Measurements from ENCODE around the gene BRCA1.
A peak's percentile ranks its signal among the peaks of the same experiment; 100 is the strongest.

BRCA1 gene

GRCh38 chr17:43031666-43032065 lies 93.5 kb downstream of the BRCA1 start:
- H3K4me3 ChIP-seq (ENCODE audit: insufficient read length, low read depth), result no peak overlapping the region
- DNase-seq (ENCODE audit: low read depth, low spot score), result no peak
- no peak for TF ChIP-seq ZNF274 (IDR thresholded peaks at IDR 0.05; ENCODE audit: low read depth, low read length)
- TF ChIP-seq SUZ12 (IDR thresholded peaks at IDR 0.05; ENCODE audit: extremely low read depth, insufficient read depth, insufficient read length), result no peak
- no peak for TF ChIP-seq YY1 (IDR thresholded peaks at IDR 0.05; ENCODE audit: insufficient read depth, insufficient read length)
- H3K27me3 ChIP-seq (ENCODE audit: insufficient read depth, insufficient read length), result no peaks in the 10 kb centered on the region
- H3K9ac ChIP-seq (ENCODE audit: insufficient read length, low read depth), result no peak overlapping the region
- H3K9me3 ChIP-seq (ENCODE audit: insufficient read depth, low read length), result no peaks in the 10 kb centered on the region
- H3K4me1 ChIP-seq (ENCODE audit: insufficient read depth, insufficient read length), result peaks cover 33% of the 10 kb centered on the region
- H3K36me3 ChIP-seq (ENCODE audit: insufficient read depth, insufficient read length, low read length), result peaks cover 17% of the 10 kb centered on the region

- Histone ChIP-seq H3K4me3 (ENCODE audit: insufficient read length, low read depth) (no peak overlapping the region), H3K9me3 (ENCODE audit: insufficient read depth, low read length) (no peaks in the 10 kb centered on the region), H3K4me1 (ENCODE audit: insufficient read depth, insufficient read length) (peaks cover 33% of the 10 kb centered on the region), H3K9ac (ENCODE audit: insufficient read length, low read depth) (no peak overlapping the region), H3K36me3 (ENCODE audit: insufficient read depth, insufficient read length, low read length) (peaks cover 17% of the 10 kb centered on the region), H3K27me3 (ENCODE audit: insufficient read depth, insufficient read length) (no peaks in the 10 kb centered on the region)
- no peak for TF ChIP-seq SUZ12 (IDR thresholded peaks at IDR 0.05; ENCODE audit: extremely low read depth, insufficient read depth, insufficient read length)
- TF ChIP-seq ZNF274 (IDR thresholded peaks at IDR 0.05; ENCODE audit: low read depth, low read length), result no peak
- no peak for TF ChIP-seq YY1 (IDR thresholded peaks at IDR 0.05; ENCODE audit: insufficient read depth, insufficient read length)
- DNase-seq (ENCODE audit: low read depth, low spot score), result no peak
These were observed 94.9 kb downstream of the BRCA1 start for GRCh38 chr17:43030137-43030767.

- no peaks in the 10 kb centered on the region for H3K9me3 ChIP-seq (ENCODE audit: insufficient read depth, low read length)
- no peak overlapping the region for H3K9ac ChIP-seq (ENCODE audit: insufficient read length, low read depth)
- no peak overlapping the region for H3K4me3 ChIP-seq (ENCODE audit: insufficient read length, low read depth)
- peaks cover 17% of the 10 kb centered on the region for H3K36me3 ChIP-seq (ENCODE audit: insufficient read depth, insufficient read length, low read length)
- H3K4me1 ChIP-seq (ENCODE audit: insufficient read depth, insufficient read length), result peaks cover 24% of the 10 kb centered on the region
- TF ChIP-seq SUZ12 (IDR thresholded peaks at IDR 0.05; ENCODE audit: extremely low read depth, insufficient read depth, insufficient read length), result no peak
- no peak for TF ChIP-seq ZNF274 (IDR thresholded peaks at IDR 0.05; ENCODE audit: low read depth, low read length)
- no peak for TF ChIP-seq YY1 (IDR thresholded peaks at IDR 0.05; ENCODE audit: insufficient read depth, insufficient read length)
- H3K27me3 ChIP-seq (ENCODE audit: insufficient read depth, insufficient read length), result no peaks in the 10 kb centered on the region
- no peak for DNase-seq (ENCODE audit: low read depth, low spot score)
These were observed 96.8 kb downstream of the BRCA1 start for GRCh38 chr17:43028221-43028861.

GRCh38 chr17:43027091-43028032 lies 97.8 kb downstream of the BRCA1 start:
- no peaks in the 10 kb centered on the region for H3K9me3 ChIP-seq (ENCODE audit: insufficient read depth, low read length)
- peak; percentile 77 for DNase-seq (ENCODE audit: low read depth, low spot score)
- H3K4me3 ChIP-seq (ENCODE audit: insufficient read length, low read depth), result peak overlapping the region; percentile 8

GRCh38 chr17:43026595-43026994 lies 98.6 kb downstream of the BRCA1 start:
- no peak for TF ChIP-seq SUZ12 (IDR thresholded peaks at IDR 0.05; ENCODE audit: extremely low read depth, insufficient read depth, insufficient read length)
- TF ChIP-seq YY1 (IDR thresholded peaks at IDR 0.05; ENCODE audit: insufficient read depth, insufficient read length), result no peak
- TF ChIP-seq ZNF274 (IDR thresholded peaks at IDR 0.05; ENCODE audit: low read depth, low read length), result no peak
- no peaks in the 10 kb centered on the region for H3K9me3 ChIP-seq (ENCODE audit: insufficient read depth, low read length)
- peaks cover 17% of the 10 kb centered on the region for H3K36me3 ChIP-seq (ENCODE audit: insufficient read depth, insufficient read length, low read length)
- no peak for DNase-seq (ENCODE audit: low read depth, low spot score)
- no peaks in the 10 kb centered on the region for H3K27me3 ChIP-seq (ENCODE audit: insufficient read depth, insufficient read length)
- H3K9ac ChIP-seq (ENCODE audit: insufficient read length, low read depth), result peak overlapping the region; percentile 56
- H3K4me3 ChIP-seq (ENCODE audit: insufficient read length, low read depth), result no peak overlapping the region
- peaks cover 23% of the 10 kb centered on the region for H3K4me1 ChIP-seq (ENCODE audit: insufficient read depth, insufficient read length)

More at GRCh38 chr17:43027091-43028032, 97.8 kb downstream of the BRCA1 start:
- peak overlapping the region; percentile 68 for H3K9ac ChIP-seq (ENCODE audit: insufficient read length, low read depth)
- H3K27me3 ChIP-seq (ENCODE audit: insufficient read depth, insufficient read length), result no peaks in the 10 kb centered on the region
- TF ChIP-seq SUZ12 (IDR thresholded peaks at IDR 0.05; ENCODE audit: extremely low read depth, insufficient read depth, insufficient read length) (no peak), ZNF274 (IDR thresholded peaks at IDR 0.05; ENCODE audit: low read depth, low read length) (no peak), YY1 (IDR thresholded peaks at IDR 0.05; ENCODE audit: insufficient read depth, insufficient read length) (no peak)
- H3K4me1 ChIP-seq (ENCODE audit: insufficient read depth, insufficient read length), result peaks cover 23% of the 10 kb centered on the region
- peaks cover 17% of the 10 kb centered on the region for H3K36me3 ChIP-seq (ENCODE audit: insufficient read depth, insufficient read length, low read length)

GRCh38 chr17:43025766-43026537 lies 99.2 kb downstream of the BRCA1 start:
- H3K4me3 ChIP-seq (ENCODE audit: insufficient read length, low read depth), result peak overlapping the region; percentile 76
- H3K9ac ChIP-seq (ENCODE audit: insufficient read length, low read depth), result peak overlapping the region; percentile 90
- H3K36me3 ChIP-seq (ENCODE audit: insufficient read depth, insufficient read length, low read length), result peaks cover 17% of the 10 kb centered on the region
- no peaks in the 10 kb centered on the region for H3K27me3 ChIP-seq (ENCODE audit: insufficient read depth, insufficient read length)
- no peak for DNase-seq (ENCODE audit: low read depth, low spot score)
- no peak for TF ChIP-seq ZNF274 (IDR thresholded peaks at IDR 0.05; ENCODE audit: low read depth, low read length)
- no peak for TF ChIP-seq SUZ12 (IDR thresholded peaks at IDR 0.05; ENCODE audit: extremely low read depth, insufficient read depth, insufficient read length)
- no peak for TF ChIP-seq YY1 (IDR thresholded peaks at IDR 0.05; ENCODE audit: insufficient read depth, insufficient read length)
- no peaks in the 10 kb centered on the region for H3K9me3 ChIP-seq (ENCODE audit: insufficient read depth, low read length)
- H3K4me1 ChIP-seq (ENCODE audit: insufficient read depth, insufficient read length), result peaks cover 19% of the 10 kb centered on the region
